GM21529 (cell line): ENCODE data around the gene LHFPL3.

Experiments
- ATAC-seq: cut with Tn5 transposase; IDR thresholded peaks from one replicate; pipeline ENCODE4 v1.9.1; 2021; ENCODE audit not compliant: unreplicated experiment

Gene LHFPL3

DNA sequence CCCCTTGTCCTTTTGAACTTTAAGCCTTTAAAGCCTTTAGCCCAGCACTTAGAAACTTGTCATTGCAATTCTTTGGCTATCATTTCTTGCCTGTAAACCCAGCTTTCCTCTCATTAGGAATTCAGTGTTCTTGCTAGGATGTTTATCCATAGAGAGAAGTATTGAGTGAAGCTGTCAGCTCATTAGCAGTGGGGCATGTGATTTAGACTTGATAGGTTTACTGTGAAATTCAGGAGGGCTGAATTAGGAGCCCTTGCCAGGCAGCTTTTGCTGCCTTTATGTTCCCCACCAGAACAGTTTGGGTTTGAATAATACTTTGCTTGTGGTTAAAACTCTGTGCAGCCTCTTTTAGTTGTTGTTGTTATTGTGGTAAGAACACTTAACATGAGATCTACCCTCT lies 39.5 kb downstream of the LHFPL3 start:
- ATAC-seq, result no peak

DNA sequence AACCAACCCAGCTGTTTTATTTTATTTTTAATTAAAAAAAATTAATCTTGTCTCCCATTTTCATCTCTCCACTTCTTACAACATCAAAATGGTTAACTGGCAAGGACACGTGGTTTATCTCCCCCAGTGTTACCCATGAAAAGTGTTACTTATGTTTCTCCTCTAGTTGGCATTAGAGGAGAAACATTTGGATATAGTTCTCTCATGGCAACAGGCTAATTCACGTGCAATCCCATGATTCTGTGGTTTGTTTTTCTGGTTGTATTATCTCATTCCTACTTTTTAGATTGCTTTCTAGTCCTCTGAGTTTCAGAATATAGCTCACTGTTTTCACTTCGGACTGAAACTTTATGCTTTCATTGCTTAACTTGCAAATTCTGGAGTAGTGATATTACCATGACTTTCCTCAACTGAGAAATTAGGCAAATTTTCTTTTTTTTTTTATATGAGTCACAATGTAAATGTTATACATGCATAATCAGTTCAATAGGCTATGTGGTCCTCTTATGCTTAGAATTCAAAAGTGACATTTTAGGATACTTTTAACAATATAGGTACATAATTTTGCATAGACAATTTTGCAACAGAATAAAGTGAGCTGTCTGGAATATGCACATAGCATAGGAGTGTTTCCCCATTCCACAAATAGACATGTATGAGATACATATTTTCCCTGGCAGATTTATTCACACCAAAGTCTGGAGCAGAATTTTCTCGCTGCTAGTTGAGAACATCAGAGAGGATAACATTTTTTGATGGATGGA lies 43.0 kb downstream of the LHFPL3 start:
- ATAC-seq, result no peak

DNA sequence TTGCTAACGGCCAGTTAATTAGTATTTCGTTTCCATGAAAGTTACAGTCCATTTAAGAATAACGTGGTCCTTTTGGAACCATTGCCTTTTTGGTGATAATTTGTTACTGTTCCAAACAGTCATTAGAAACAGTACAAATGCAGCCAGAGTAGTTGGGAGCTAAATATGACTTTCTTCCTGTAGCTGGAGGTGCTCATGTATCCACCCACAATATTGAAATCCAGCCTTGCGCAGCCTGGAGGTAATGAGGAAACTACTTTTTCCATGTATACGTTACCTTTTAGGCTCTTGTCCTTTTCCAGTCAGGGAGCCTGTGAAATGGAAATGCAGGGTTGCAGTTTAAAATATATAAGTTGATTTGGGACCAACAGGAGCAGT lies 43.6 kb downstream of the LHFPL3 start:
- ATAC-seq, result no peak

GRCh38 chr7:104382616-104383015 lies 54.2 kb downstream of the LHFPL3 start:
- no peak for ATAC-seq

DNA sequence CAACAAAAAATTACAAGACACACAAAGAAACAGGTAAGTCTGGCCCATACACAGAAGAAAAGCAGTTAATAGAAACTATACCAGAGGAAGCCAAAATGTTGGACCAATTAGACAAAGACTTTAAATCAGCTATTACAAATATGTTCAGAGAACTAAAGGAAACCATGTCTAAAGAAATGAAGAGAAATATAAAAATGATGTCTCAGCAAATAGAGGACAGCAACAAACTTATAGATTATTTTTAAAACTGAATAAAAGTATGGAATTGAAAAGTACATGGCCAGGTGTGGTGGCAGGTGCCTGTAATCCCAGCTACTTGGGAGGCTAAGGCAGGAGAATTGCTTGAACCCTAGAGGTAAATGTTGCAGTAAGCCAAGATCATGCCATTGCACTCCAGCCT lies 58.5 kb downstream of the LHFPL3 start:
- ATAC-seq, result no peak

DNA sequence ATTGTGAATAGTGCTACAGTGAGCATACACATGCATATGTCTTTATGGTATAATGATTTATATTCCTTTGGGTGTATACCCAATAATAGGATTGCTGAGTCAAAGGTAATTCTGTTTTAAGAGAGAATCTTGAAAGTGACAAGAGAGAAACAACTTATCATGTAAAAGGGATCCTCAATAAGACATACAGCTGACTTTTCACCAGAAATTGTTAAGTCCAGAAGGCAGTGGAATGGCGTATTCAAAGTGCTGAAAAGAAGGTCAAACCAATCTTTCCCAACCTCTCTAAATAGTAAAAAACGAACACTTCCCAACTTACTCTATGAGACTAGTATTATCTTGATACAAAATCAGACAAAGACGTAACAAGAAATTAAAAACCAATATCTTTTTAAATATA lies 59.8 kb downstream of the LHFPL3 start:
- ATAC-seq, result no peak

GRCh38 chr7:104395162-104395561 lies 66.8 kb downstream of the LHFPL3 start:
- ATAC-seq, result no peak

DNA sequence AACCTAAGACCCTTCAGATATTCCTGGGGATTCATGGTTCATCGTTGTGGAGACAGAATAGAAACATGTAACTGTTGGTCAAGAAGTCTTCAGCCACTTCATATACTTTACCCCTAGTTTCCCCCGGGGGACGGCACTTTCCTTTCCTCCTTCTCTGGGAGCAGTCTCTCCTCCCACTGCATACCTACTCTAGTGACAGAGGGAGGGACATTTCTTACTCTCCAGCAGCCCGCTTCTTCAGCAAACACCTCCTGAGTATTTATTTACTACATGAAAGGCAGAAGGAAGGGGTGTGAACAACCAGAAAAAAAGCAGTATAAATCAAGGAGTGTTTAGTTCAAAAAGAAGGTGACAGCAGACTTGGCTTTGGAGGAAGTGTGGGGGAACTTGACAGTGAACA lies 69.0 kb downstream of the LHFPL3 start:
- no peak for ATAC-seq

DNA sequence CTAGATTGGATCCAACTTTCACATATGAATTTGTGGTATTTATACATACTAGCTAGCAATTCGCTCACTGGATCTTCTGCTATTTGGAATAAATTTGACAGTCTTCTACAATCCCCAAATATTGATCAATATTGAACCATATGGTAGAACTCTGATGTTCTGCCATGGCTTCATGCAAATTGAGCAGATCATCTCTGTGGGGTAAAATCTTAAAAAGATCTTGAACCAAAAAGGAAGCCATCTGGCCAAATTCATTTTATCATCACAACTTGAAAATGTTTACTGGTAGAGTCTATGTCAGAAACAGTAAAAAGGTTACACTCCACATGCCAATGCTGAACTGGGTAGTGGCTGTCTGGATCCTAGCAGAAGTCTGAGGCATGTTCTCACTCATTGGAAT lies 80.0 kb downstream of the LHFPL3 start:
- no peak for ATAC-seq

- ATAC-seq, result no peak
Observed at GRCh38 chr7:104410742-104411141, 82.3 kb downstream of the LHFPL3 start.

DNA sequence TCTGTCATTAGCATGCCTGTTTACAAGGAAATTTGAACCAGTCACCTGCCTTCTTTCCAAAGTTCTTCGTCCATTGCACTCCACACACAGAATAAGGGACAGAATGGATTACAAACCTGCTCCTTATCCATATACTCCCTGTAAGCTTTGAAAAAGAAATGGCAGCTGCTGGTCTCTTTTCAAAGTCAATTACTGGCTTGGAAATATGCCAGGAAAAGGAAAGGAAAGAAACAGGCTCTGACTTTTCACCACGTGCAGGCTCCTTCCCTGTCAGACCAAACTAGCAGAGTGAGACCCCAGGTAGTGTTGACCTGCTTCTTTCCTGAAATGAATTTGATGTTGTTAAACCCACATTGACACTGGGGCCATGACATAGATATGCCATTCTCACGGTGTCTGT lies 84.5 kb downstream of the LHFPL3 start:
- no peak for ATAC-seq

GRCh38 chr7:104414216-104414615 lies 85.8 kb downstream of the LHFPL3 start:
- no peak for ATAC-seq

- no peak for ATAC-seq
Observed at GRCh38 chr7:104415700-104416099, 87.3 kb downstream of the LHFPL3 start.

- no peak for ATAC-seq
Observed at GRCh38 chr7:104416866-104417393, 88.5 kb downstream of the LHFPL3 start.

DNA sequence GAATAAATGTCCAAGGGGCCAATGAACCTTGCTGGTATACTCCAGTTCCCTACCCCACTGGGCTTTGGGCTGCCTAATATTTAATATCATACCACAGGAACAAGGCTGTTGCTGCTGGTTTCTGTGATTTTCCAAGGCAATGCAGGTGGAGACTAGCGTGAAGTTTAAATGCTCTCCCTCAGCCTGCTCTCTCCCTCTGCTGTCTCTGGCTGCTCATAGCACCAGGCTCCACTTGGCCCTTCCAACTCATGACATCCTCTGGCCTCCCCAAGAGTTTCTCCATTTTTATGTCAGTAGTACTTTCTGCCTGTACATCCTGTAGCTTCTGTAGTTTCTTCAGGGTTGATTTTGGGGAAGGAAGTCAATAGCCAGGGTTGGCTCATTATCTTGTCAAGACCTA lies 103.5 kb downstream of the LHFPL3 start:
- no peak for ATAC-seq

- no peak for ATAC-seq
Observed at GRCh38 chr7:104434129-104434528, 105.7 kb downstream of the LHFPL3 start.

DNA sequence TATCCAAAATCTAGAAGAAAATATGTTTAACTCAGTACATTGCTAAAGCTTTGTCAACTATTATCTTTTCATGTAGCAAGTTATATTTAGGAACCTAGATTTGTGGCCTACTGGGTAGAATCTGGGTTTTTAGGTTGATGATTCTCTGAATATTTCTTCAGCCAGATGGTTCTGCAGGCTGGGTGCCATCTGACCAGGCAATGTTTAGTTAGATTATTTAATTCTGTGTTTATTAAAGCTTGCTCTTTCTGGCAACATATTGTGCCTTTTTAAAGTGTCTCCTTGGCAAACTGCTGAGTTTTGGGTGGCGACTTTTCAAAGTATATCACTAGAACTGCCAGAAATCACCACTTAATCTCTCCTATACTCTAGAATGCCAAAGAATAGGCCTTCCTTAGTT lies 114.1 kb downstream of the LHFPL3 start:
- no peak for ATAC-seq

DNA sequence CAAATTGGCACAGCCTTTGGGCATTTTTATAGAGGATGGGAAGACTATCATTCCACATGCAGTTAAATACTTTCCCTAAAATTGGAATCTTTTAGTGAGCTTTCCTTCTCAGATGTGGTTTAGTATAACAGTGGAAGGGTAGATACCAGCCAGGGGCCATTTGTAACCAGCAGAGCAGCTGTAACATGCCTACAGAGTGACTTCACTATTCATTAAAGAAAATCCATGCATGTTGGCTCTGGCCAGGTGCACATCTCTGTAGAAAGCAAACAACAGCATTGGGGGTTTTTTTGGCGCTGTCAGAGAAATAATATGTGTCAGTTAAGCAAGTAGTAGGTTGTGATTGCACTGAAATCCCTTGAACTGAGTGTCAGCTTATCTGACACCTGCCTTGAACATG lies 115.6 kb downstream of the LHFPL3 start:
- no peak for ATAC-seq

- ATAC-seq, result no peak
Observed at GRCh38 chr7:104445393-104445792, 117.0 kb downstream of the LHFPL3 start.

GRCh38 chr7:104450861-104451260 lies 122.5 kb downstream of the LHFPL3 start:
- no peak for ATAC-seq

GRCh38 chr7:104453190-104453589 lies 124.8 kb downstream of the LHFPL3 start:
- ATAC-seq, result no peak

DNA sequence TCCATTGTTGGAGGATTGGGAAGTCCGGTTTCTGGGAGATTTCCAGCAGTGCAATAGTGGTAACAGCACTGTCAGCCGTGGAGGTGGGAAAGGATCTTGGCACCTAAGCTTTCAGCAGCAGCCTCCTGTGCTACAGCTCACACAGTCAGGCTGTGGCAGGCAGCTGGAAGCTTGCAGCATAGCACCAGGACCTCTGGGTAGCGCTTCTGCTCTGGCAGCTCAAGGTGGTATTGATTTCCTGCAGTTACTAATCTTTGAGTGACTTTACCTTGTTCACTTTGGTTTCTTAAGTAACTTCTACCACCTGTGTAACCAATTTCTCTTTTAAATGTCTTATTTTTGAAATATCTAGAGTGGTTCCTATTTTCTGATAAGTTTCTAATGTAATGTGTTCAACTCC lies 130.5 kb downstream of the LHFPL3 start:
- ATAC-seq, result no peak

DNA sequence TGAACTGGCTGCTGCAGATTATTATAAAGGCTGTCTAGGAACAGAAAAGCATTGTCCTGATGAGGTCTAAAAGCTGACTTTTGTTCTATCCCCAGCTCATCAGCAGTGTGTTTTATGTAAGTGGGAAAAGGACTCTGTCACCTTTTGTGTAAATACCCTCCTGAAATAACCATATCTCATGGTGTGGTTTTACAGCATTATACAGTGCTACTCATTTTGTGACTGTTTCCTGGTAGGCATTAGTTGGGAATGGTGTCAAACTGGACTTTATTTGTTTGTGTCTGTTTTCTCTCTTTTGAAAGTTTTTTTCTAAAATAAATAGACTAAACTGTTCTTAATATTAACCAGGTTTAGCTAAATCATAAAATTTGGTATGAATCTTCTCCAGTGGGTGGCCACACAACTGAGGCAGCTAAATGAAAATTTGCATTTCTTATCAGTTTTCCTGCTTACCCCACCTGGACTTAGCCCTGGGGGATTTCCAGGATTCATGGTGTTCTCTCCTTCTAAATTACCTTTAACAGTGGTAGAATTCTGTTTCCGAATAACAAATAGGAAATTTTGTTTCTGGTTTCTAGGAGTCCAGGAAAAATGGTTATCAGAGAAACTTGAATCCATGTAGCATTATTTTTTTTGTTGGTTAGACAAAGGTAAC lies 140.9 kb downstream of the LHFPL3 start:
- no peak for ATAC-seq
